Measurements from ENCODE around the gene NBDY. TPM values are rescaled to one million over a fixed set of nuclear protein-coding genes. Genes with fewer than 3 reads are reported as not detected.

Gene NBDY
- total and polyA plus RNA-seq, 2 of the 4 experiments (the other 2 are of a cell fraction) = 3.2 to 61.5 TPM

DNA sequence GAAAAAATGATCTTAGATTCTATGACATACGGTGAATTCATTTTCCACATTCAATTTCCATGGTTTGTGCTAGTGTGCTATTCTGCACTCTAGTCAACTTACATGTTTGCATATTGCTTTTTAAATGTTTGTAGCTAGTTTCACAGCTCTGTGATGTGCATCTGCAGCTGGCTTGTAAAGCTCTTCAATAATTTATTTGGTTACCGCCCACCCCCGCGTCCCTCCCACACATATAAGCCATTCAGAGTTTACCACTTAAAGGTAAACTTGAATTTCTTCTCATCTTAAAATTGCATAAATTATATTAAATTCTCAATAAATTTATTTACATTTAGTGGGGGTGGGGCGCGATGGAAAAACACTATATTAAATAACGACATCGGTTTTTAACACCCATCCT lies 291 bp upstream of the NBDY start:
- Histone ChIP-seq H3K36me3 (ENCODE audit: control insufficient read depth, insufficient read depth, low read length) (no peaks in the 10 kb centered on the region), H2BK5ac (ENCODE audit: low read depth, low read length, poor library complexity, severe bottlenecking) (no peak overlapping the region), H3K79me1 (ENCODE audit: low read depth in 1 of 2, low read length in 2 of 2) (peaks cover 0 to 5% of the 10 kb centered on the region in 2 experiments; a peak in 2 of 4 replicates), H3K4me3 (ENCODE audit: insufficient read depth, low read depth, low read length) (peak overlapping the region; percentile 99), H3K4me1 (ENCODE audit: control insufficient read depth, insufficient read depth, low read length) (no peaks in the 10 kb centered on the region), H2AFZ (replicated peaks; ENCODE audit: low read length, poor library complexity) (no peak overlapping the region), H2AK5ac (ENCODE audit: low read depth, low read length) (no peak overlapping the region), H3K14ac (replicated peaks; ENCODE audit: low read depth, low read length) (no peak overlapping the region), H3K27me3 (ENCODE audit: control insufficient read depth, insufficient read depth, low read length) (no peaks in the 10 kb centered on the region), H4K20me1 (ENCODE audit: insufficient read depth, low read length) (peaks cover 5% of the 10 kb centered on the region; the same call in 1 of the 2 replicates), H3K27ac (ENCODE audit: insufficient read depth, low read length) (no peak overlapping the region), H3K56ac (ENCODE audit: extremely low read depth, insufficient read depth, low read length) (no peak overlapping the region; the same call in 1 of the 2 replicates), H2BK120ac (ENCODE audit: low read depth, low read length) (no peak overlapping the region), H3K18ac (ENCODE audit: low read depth, low read length) (no peak overlapping the region), H3K23ac (ENCODE audit: low read depth, low read length) (no peak overlapping the region), H2BK20ac (ENCODE audit: low read depth, low read length) (no peak overlapping the region), H3K9me1 (ENCODE audit: insufficient read depth, low read length) (no peaks in the 10 kb centered on the region), H4K8ac (ENCODE audit: low read depth in 2 of 2, low read length in 2 of 2) (no peak overlapping the region), H4K91ac (ENCODE audit: insufficient read depth, low read depth, low read length) (no peak overlapping the region), H2AK9ac (replicated peaks; ENCODE audit: low read depth, low read length, poor library complexity) (no peak overlapping the region), H3K9me3 (ENCODE audit: control insufficient read depth, insufficient read depth, low read length) (no peaks in the 10 kb centered on the region), H4K5ac (ENCODE audit: low read depth, low read length) (no peak overlapping the region), H3K9ac (ENCODE audit: low read depth, low read length) (no peak overlapping the region; the same call in 1 of the 2 replicates), H3K4ac (ENCODE audit: low read depth, low read length) (no peak overlapping the region), H2BK15ac (ENCODE audit: low read depth, low read length) (no peak overlapping the region), H3K4me2 (ENCODE audit: low read depth, low read length) (peak overlapping the region; percentile 99)
- in situ Hi-C loops (cut with MboI; ENCODE audit: low sequenced_read_pairs) (loop anchor here (25.0 kb wide), 1 partner anchor 1566 kb away; no protein-coding TSS in a partner anchor), dilution Hi-C loops (cut with HindIII; ENCODE audit: low sequenced_read_pairs, unreplicated experiment) (no loop called here), intact Hi-C loops (cut with micrococcal nuclease) (loop anchor here (5.0 kb wide), 1 partner anchor 161 kb away; no protein-coding TSS in a partner anchor)
- WGBS, 2 experiments (ENCODE audit: extremely low coverage in 2 of 2, insufficient read length in 1 of 2) = no CpG with 5 or more reads among the region's 8 CpGs
- ATAC-seq (ENCODE audit: low read depth) = peak; percentile 64
- BruUV-seq (replicated peaks) = no TSS peak
- CTCF ChIA-PET = no interaction called here
- POLR2A ChIA-PET (ENCODE audit: unreplicated experiment) = no interaction called here
- TF ChIP-seq CHD1 (IDR thresholded peaks at IDR 0.05; ENCODE audit: low read depth, low read length) (no peak), FOS (IDR thresholded peaks at IDR 0.05; ENCODE audit: low read depth, low read length) (no peak), POLR2A (IDR thresholded peaks at IDR 0.05; ENCODE audit: low read depth, low read length) (no peak), NFE2L2 (IDR thresholded peaks at IDR 0.05; ENCODE audit: low read depth, low read length) (no peak), RCOR1 (IDR thresholded peaks at IDR 0.05; ENCODE audit: insufficient replicate concordance, low read length) (no peak), CEBPB (IDR thresholded peaks at IDR 0.05; ENCODE audit: low read depth, low read length) (no peak), MAFK (IDR thresholded peaks at IDR 0.05; ENCODE audit: low read depth, low read length) (no peak), MAZ (IDR thresholded peaks at IDR 0.05; ENCODE audit: borderline replicate concordance, low read depth, low read length) (no peak), BHLHE40 (IDR thresholded peaks at IDR 0.05; ENCODE audit: low read depth, low read length) (no peak), RFX5 (IDR thresholded peaks at IDR 0.05; ENCODE audit: low read depth, low read length) (no peak), MXI1 (IDR thresholded peaks at IDR 0.05; ENCODE audit: borderline replicate concordance, low read depth, low read length) (no peak), RAD21 (IDR thresholded peaks at IDR 0.05; ENCODE audit: low read length) (no peak)
- TF ChIP-seq, protein P1, sequence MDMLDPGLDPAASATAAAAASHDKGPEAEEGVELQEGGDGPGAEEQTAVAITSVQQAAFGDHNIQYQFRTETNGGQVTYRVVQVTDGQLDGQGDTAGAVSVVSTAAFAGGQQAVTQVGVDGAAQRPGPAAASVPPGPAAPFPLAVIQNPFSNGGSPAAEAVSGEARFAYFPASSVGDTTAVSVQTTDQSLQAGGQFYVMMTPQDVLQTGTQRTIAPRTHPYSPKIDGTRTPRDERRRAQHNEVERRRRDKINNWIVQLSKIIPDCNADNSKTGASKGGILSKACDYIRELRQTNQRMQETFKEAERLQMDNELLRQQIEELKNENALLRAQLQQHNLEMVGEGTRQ (IDR thresholded peaks at IDR 0.05; ENCODE audit: low read depth, low read length) = no peak
- TF ChIP-seq, protein P2, sequence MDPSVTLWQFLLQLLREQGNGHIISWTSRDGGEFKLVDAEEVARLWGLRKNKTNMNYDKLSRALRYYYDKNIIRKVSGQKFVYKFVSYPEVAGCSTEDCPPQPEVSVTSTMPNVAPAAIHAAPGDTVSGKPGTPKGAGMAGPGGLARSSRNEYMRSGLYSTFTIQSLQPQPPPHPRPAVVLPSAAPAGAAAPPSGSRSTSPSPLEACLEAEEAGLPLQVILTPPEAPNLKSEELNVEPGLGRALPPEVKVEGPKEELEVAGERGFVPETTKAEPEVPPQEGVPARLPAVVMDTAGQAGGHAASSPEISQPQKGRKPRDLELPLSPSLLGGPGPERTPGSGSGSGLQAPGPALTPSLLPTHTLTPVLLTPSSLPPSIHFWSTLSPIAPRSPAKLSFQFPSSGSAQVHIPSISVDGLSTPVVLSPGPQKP (IDR thresholded peaks at IDR 0.05; ENCODE audit: borderline replicate concordance, low read depth, low read length) = no peak
- TF ChIP-seq, protein P3, sequence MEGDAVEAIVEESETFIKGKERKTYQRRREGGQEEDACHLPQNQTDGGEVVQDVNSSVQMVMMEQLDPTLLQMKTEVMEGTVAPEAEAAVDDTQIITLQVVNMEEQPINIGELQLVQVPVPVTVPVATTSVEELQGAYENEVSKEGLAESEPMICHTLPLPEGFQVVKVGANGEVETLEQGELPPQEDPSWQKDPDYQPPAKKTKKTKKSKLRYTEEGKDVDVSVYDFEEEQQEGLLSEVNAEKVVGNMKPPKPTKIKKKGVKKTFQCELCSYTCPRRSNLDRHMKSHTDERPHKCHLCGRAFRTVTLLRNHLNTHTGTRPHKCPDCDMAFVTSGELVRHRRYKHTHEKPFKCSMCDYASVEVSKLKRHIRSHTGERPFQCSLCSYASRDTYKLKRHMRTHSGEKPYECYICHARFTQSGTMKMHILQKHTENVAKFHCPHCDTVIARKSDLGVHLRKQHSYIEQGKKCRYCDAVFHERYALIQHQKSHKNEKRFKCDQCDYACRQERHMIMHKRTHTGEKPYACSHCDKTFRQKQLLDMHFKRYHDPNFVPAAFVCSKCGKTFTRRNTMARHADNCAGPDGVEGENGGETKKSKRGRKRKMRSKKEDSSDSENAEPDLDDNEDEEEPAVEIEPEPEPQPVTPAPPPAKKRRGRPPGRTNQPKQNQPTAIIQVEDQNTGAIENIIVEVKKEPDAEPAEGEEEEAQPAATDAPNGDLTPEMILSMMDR (conservative IDR thresholded peaks at IDR 0.05; ENCODE audit: low read depth, low read length) = no peak
- peak; percentile 5 for DNase-seq

Data from IMR-90 (cell line).